ENCODE measurements around the gene GABARAPL2.

DNA sequence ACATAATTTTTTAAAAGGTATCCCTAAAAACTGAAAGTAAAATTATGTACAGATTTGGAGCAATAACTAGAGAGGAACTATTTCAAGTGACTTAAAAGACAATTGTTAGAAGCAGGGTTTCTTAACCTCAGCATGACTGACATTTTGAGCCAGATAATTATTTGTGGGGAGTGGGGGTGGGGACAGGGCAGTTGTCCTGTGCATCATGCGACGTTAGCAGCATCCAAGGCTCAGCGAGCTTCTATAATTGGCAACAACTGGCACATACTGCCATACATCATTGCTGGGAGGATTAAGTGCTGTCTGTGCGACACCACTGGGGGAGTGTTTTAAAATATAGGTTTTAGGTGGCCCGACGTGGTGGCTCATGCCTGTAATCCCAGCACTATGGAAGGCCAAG lies 27.1 kb downstream of the GABARAPL2 start:
- TF ChIP-seq CTCF (IDR thresholded peaks at IDR 0.05) (no peak), E2F6 (IDR thresholded peaks at IDR 0.05; ENCODE audit: borderline replicate concordance, low read depth) (no peak), HDAC2 (IDR thresholded peaks at IDR 0.05) (no peak), RAD21 (conservative IDR thresholded peaks at IDR 0.05 in 1 of 2, IDR thresholded peaks at IDR 0.05 in 1 of 2) (no peak), CEBPB (IDR thresholded peaks at IDR 0.05) (no peak), POLR2A (IDR thresholded peaks at IDR 0.05; ENCODE audit: low read length) (no peak)
- TF ChIP-seq, protein P1, sequence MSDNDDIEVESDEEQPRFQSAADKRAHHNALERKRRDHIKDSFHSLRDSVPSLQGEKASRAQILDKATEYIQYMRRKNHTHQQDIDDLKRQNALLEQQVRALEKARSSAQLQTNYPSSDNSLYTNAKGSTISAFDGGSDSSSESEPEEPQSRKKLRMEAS (IDR thresholded peaks at IDR 0.05): no peak
